OCI-LY7 (cell line): Measurements from ENCODE around the gene GSN. TPM values are rescaled to one million over a fixed set of nuclear protein-coding genes. Genes with fewer than 3 reads are reported as not detected.

ENCODE experiments used
- BruUV-seq: library from RNA; stranded (reverse); fragments of 400-500 nt; replicated peaks from 2 replicates; lab custom pipeline; 2021; lab: Mats Ljungman, UMichigan
- CTCF ChIA-PET: fragments of 300-600 bp; sonication (Branson Sonifier 250); formaldehyde crosslinking; loops from one replicate; lab custom pipeline; 2022; ENCODE audit warnings: antibody characterized with exemption; ENCODE audit not compliant: unreplicated experiment; lab: Charles Lee
- POLR2A ChIA-PET: fragments of 300-600 bp; sonication (Branson Sonifier 250); formaldehyde crosslinking; loops from one replicate; lab custom pipeline; 2022; ENCODE audit warnings: antibody characterized with exemption; lab: Charles Lee
- DNase-seq: peaks from one replicate; pipeline ENCODE4 v3.0.0-alpha.2; 2015; ENCODE audit warnings: low spot score
- H2AFZ ChIP-seq: fragments of 200-600 bp; sonication (generic), shearing (Covaris generic); 2 replicates; pipeline ENCODE4 v1.6.1; 2014; ENCODE audit warnings: mild to moderate bottlenecking, antibody characterized with exemption, low read length, moderate library complexity
- H3K27ac ChIP-seq: fragments of 200-600 bp; sonication (generic); 2 replicates; pipeline ENCODE4 v1.5.1; 2014; ENCODE audit warnings: mixed run types, low read depth, mild to moderate bottlenecking, moderate library complexity, low read length, inconsistent platforms; ENCODE audit not compliant: poor library complexity, severe bottlenecking
- H3K36me3 ChIP-seq: fragments of 200-600 bp; sonication (generic); 2 replicates; pipeline ENCODE4 v1.6.1; 2014; ENCODE audit warnings: mild to moderate bottlenecking, antibody characterized with exemption, low read length, moderate library complexity, mixed read lengths; ENCODE audit not compliant: insufficient read depth
- H3K4me1 ChIP-seq: fragments of 200-600 bp; sonication (generic); 2 replicates; pipeline ENCODE4 v1.5.1; 2014; ENCODE audit warnings: mild to moderate bottlenecking, low read length; ENCODE audit not compliant: insufficient read depth, poor library complexity, severe bottlenecking
- H3K4me2 ChIP-seq: fragments of 200-600 bp; sonication (generic); 2 replicates; pipeline ENCODE4 v1.6.1; 2014; ENCODE audit warnings: mild to moderate bottlenecking, low read length
- H3K4me3 ChIP-seq: fragments of 200-600 bp; sonication (generic); 2 replicates; pipeline ENCODE4 v1.5.1; 2014; ENCODE audit warnings: mild to moderate bottlenecking, low read depth, low read length; ENCODE audit not compliant: poor library complexity, severe bottlenecking
- H3K79me2 ChIP-seq: fragments of 200-600 bp; sonication (generic); 2 replicates; pipeline ENCODE4 v1.6.1; 2016; ENCODE audit warnings: low read depth, mild to moderate bottlenecking, low read length, moderate library complexity, mixed read lengths; ENCODE audit not compliant: insufficient read depth
- H3K9me2 ChIP-seq: fragments of 200-600 bp; sonication (generic); 2 replicates; pipeline ENCODE4 v1.6.1; 2016; ENCODE audit warnings: mild to moderate bottlenecking, low read length, mixed read lengths; ENCODE audit not compliant: insufficient read depth
- H3K9me3 ChIP-seq: fragments of 200-600 bp; sonication (generic); 2 replicates; pipeline ENCODE4 v1.6.1; 2014; ENCODE audit warnings: mild to moderate bottlenecking, mixed run types, low read length, mixed read lengths
- H4K20me1 ChIP-seq: fragments of 200-600 bp; sonication (generic); 2 replicates; pipeline ENCODE4 v1.6.1; 2014; ENCODE audit warnings: mild to moderate bottlenecking, antibody characterized with exemption, low read length, moderate library complexity, mixed read lengths; ENCODE audit not compliant: insufficient read depth
- CTCF ChIP-seq: fragments of 200-600 bp; sonication (generic); conservative IDR thresholded peaks from 2 replicates; pipeline ENCODE4 v1.5.1; 2014; ENCODE audit warnings: mild to moderate bottlenecking, antibody characterized with exemption, low read length, moderate library complexity, mixed read lengths
- EZH2phosphoT487 ChIP-seq: fragments of 200-600 bp; sonication (generic); IDR thresholded peaks from 2 replicates; pipeline ENCODE4 v1.6.1; 2018; ENCODE audit warnings: low read depth, borderline replicate concordance, mild to moderate bottlenecking, mixed run types, antibody characterized with exemption, low read length, moderate library complexity, mixed read lengths
- intact Hi-C: fragments of 100-400 bp; cut with micrococcal nuclease; formaldehyde crosslinking; loops from one replicate; pipeline ENCODE4 v1.10.0; 2022; ENCODE audit not compliant: unreplicated experiment
- total RNA-seq, 2 experiments: library from RNA; depleted of rRNA in 1 of 2; stranded (reverse); fragments of >200 nt in 1 of 2; shearing (Covaris generic) in 1 of 2; gene quantifications; 2 replicates each; pipeline ENCODE4 v1.2.3, GENCODE V29; 2014 to 2022

The GSN gene
- total RNA-seq, 2 experiments from 2014 or later: 13.4 to 16.3 TPM

GRCh38 chr9:121260457-121261106 lies 7.4 kb upstream of the GSN start:
- no peak for TF ChIP-seq CTCF
- no peak for TF ChIP-seq EZH2phosphoT487
- Histone ChIP-seq H3K36me3 (no peaks in the 10 kb centered on the region), H3K9me3 (no peaks in the 10 kb centered on the region), H3K9me2 (no peaks in the 10 kb centered on the region), H3K4me3 (no peak overlapping the region), H3K79me2 (no peaks in the 10 kb centered on the region), H3K4me2 (no peak overlapping the region), H3K4me1 (no peaks in the 10 kb centered on the region), H4K20me1 (no peaks in the 10 kb centered on the region), H2AFZ (no peak overlapping the region), H3K27ac (no peak overlapping the region)
- BruUV-seq: no TSS peak
- DNase-seq: no peak
- intact Hi-C loops: no loop called here
- POLR2A ChIA-PET: interaction anchor here (0.6 kb wide), 1 partner anchor 36 kb away, joined by 5 read pairs; no protein-coding TSS in a partner anchor
- CTCF ChIA-PET: interaction anchor here (1.2 kb wide), 1 partner anchor 17 kb away, joined by 3 read pairs; no protein-coding TSS in a partner anchor

- Histone ChIP-seq H3K27ac (no peak overlapping the region), H3K9me3 (no peaks in the 10 kb centered on the region), H2AFZ (no peak overlapping the region), H3K4me2 (no peak overlapping the region), H3K4me1 (no peaks in the 10 kb centered on the region), H3K9me2 (no peaks in the 10 kb centered on the region), H4K20me1 (no peaks in the 10 kb centered on the region), H3K79me2 (no peaks in the 10 kb centered on the region), H3K4me3 (no peak overlapping the region), H3K36me3 (no peaks in the 10 kb centered on the region)
- ChIA-PET CTCF (interaction anchor here (1.2 kb wide), 1 partner anchor 17 kb away, joined by 3 read pairs; no protein-coding TSS in a partner anchor), POLR2A (interaction anchor here (1.3 kb wide), 1 partner anchor 9 kb away, joined by 4 read pairs; no protein-coding TSS in a partner anchor)
- intact Hi-C loops: no loop called here
- no peak for TF ChIP-seq CTCF
- TF ChIP-seq EZH2phosphoT487: no peak
- BruUV-seq: no TSS peak
- DNase-seq: no peak
Measured at GRCh38 chr9:121261107-121261460, 6.9 kb upstream of the GSN start.

- no peak overlapping the region for H3K27ac ChIP-seq
- no peaks in the 10 kb centered on the region for H3K36me3 ChIP-seq
- no peak overlapping the region for H3K4me2 ChIP-seq
- no peaks in the 10 kb centered on the region for H3K4me1 ChIP-seq
- intact Hi-C loops: no loop called here
- no peak overlapping the region for H2AFZ ChIP-seq
- CTCF ChIA-PET: no interaction called here
- H3K4me3 ChIP-seq: no peak overlapping the region
- no peaks in the 10 kb centered on the region for H3K9me3 ChIP-seq
- no peaks in the 10 kb centered on the region for H3K79me2 ChIP-seq
- TF ChIP-seq EZH2phosphoT487 (no peak), CTCF (no peak)
- no peaks in the 10 kb centered on the region for H4K20me1 ChIP-seq
- BruUV-seq: no TSS peak
- no peak for DNase-seq
- POLR2A ChIA-PET: interaction anchor here (1.3 kb wide), 1 partner anchor 10 kb away, joined by 4 read pairs; no protein-coding TSS in a partner anchor
- no peaks in the 10 kb centered on the region for H3K9me2 ChIP-seq
Measured at GRCh38 chr9:121261755-121262154, 6.2 kb upstream of the GSN start.
